K562 (cell line): ENCODE measurements around the gene OR4F15. TPM values are rescaled to one million over a fixed set of nuclear protein-coding genes. Genes with fewer than 3 reads are reported as not detected.
"Not testable (repeated sequence)": the region's sequence is repeated elsewhere in the genome, so short reads cannot be mapped to it uniquely, and the experiment has no call there.

Experiments
- ATAC-seq: fragments of 200-7000 bp; cut with Tn5 transposase; 3 replicates; pipeline ENCODE4 v1.9.1; 2020; ENCODE audit warnings: moderate library complexity
- BruUV-seq: library from RNA; stranded (reverse); fragments of 400-500 nt; replicated peaks from 2 replicates; lab custom pipeline; 2021; lab: Mats Ljungman, UMichigan
- CTCF ChIA-PET: fragments of 300-600 bp; formaldehyde crosslinking; extraction: SDS; loops from one replicate; lab custom pipeline; 2021; ENCODE audit warnings: low intra/inter-chr PET ratio; lab: Yijun Ruan, JAX
- POLR2A ChIA-PET: fragments of 300-600, 350-650 bp; sonication (Branson Sonifier 250); formaldehyde crosslinking; extraction: SDS; loops from one replicate; lab custom pipeline; 2021; ENCODE audit warnings: antibody characterized with exemption, inconsistent platforms; lab: Yijun Ruan, JAX
- DNase-seq, 4 experiments: peaks; one replicate each; pipeline versions ENCODE4 v3.0.0 to v3.0.0-alpha.2; 2011 to 2018; ENCODE audit warnings: low spot score in 3 of 4, mixed read lengths in 3 of 4; ENCODE audit errors: extremely low read depth in 1 of 4
- FAIRE-seq: peaks from 2 replicates; lab custom pipeline; 2011; peaks lifted over from hg19 to GRCh38; lab: Jason Lieb, UNC
- H2AFZ ChIP-seq: 2 replicates; pipeline ENCODE4 v1.6.0; 2011; ENCODE audit warnings: low read depth, low read length, control low read depth, inconsistent platforms
- H3K27ac ChIP-seq: fragments of 200-600 bp; 3 replicates; pipeline ENCODE4 v1.8.0; 2011; ENCODE audit warnings: low read depth, mild to moderate bottlenecking, control low read depth, inconsistent platforms, low read length, moderate library complexity, mixed read lengths; ENCODE audit errors: extremely low read depth
- H3K27me3 ChIP-seq, 2 experiments: fragments of 300-600 bp in 1 of 2; 2 replicates in 1 of 2; 3 replicates in 1 of 2; pipeline versions ENCODE4 v1.6.0 to v1.8.0; 2011; ENCODE audit warnings: inconsistent platforms in 2 of 2, low read length in 2 of 2, mild to moderate bottlenecking in 1 of 2, mixed read lengths in 1 of 2, moderate library complexity in 1 of 2; ENCODE audit not compliant: control insufficient read depth in 2 of 2, insufficient read depth in 2 of 2
- H3K36me3 ChIP-seq: fragments of 300-600 bp; 3 replicates; pipeline ENCODE4 v1.8.0; 2011; ENCODE audit warnings: mild to moderate bottlenecking, low read length, inconsistent platforms; ENCODE audit not compliant: control insufficient read depth, insufficient read depth
- H3K4me1 ChIP-seq, 2 experiments: fragments of 200-600 bp in 1 of 2; replicated peaks in 1 of 2; 2 replicates in 1 of 2; 3 replicates in 1 of 2; pipeline versions ENCODE4 v1.5.1 to v1.8.0; 2011; ENCODE audit warnings: inconsistent platforms in 2 of 2, low read length in 2 of 2, mild to moderate bottlenecking in 1 of 2, mixed read lengths in 1 of 2, moderate library complexity in 1 of 2; ENCODE audit not compliant: control insufficient read depth in 2 of 2, insufficient read depth in 2 of 2
- H3K4me2 ChIP-seq: 2 replicates; pipeline ENCODE4 v1.6.1; 2011; ENCODE audit warnings: low read length, control low read depth, inconsistent platforms, mixed read lengths; ENCODE audit not compliant: insufficient read depth
- H3K4me3 ChIP-seq: fragments of 200-600 bp; sonication (generic), shearing (Covaris generic); 2 replicates; pipeline ENCODE4 v1.5.1; 2016; ENCODE audit warnings: control low read depth, inconsistent platforms
- H3K79me2 ChIP-seq: fragments of 200-600 bp; 3 replicates; pipeline ENCODE4 v1.8.0; 2011; ENCODE audit warnings: low read length, inconsistent platforms; ENCODE audit not compliant: control insufficient read depth, insufficient read depth
- H3K9ac ChIP-seq, 2 experiments: 2 replicates each; pipeline versions ENCODE4 v1.6.0 to v1.6.1; 2011; ENCODE audit warnings: low read depth in 2 of 2, low read length in 2 of 2, control low read depth in 1 of 2, inconsistent platforms in 1 of 2, mild to moderate bottlenecking in 1 of 2, mixed read lengths in 1 of 2; ENCODE audit not compliant: insufficient read depth in 1 of 2
- H3K9me1 ChIP-seq: one replicate; pipeline ENCODE4 v1.6.0; 2011; ENCODE audit warnings: inconsistent platforms, mild to moderate bottlenecking, low read length, moderate library complexity; ENCODE audit not compliant: control insufficient read depth, insufficient read depth
- H3K9me3 ChIP-seq: replicated peaks from 2 replicates; pipeline ENCODE4 v1.5.1; 2011; ENCODE audit warnings: low read depth, low read length, inconsistent platforms; ENCODE audit not compliant: control insufficient read depth, insufficient read depth
- H4K20me1 ChIP-seq: replicated peaks from 2 replicates; pipeline ENCODE4 v1.6.1; 2011; ENCODE audit warnings: low read length, inconsistent platforms, mixed read lengths; ENCODE audit not compliant: control insufficient read depth, insufficient read depth
- PCBP1 ChIP-seq: fragments of 200-400 bp; formaldehyde crosslinking; IDR thresholded peaks from 2 replicates; pipeline ENCODE4 v1.6.1; 2018; ENCODE audit warnings: mild to moderate bottlenecking, low read depth, low read length; ENCODE audit not compliant: poor library complexity, severe bottlenecking
- PCBP2 ChIP-seq: fragments of 200-400 bp; formaldehyde crosslinking; IDR thresholded peaks from 2 replicates; pipeline ENCODE4 v1.6.1; 2018; ENCODE audit warnings: low read length, low read depth, mild to moderate bottlenecking, moderate library complexity; ENCODE audit not compliant: poor library complexity, severe bottlenecking
- TOE1 ChIP-seq, 2 experiments: fragments of 450-650 bp in 1 of 2; sonication (generic) in 1 of 2; formaldehyde crosslinking in 1 of 2; IDR thresholded peaks; 2 replicates each; pipeline versions ENCODE4 v1.7.1 to v1.8.0; 2016 to 2022; ENCODE audit warnings: borderline replicate concordance in 2 of 2, mild to moderate bottlenecking in 2 of 2, antibody characterized with exemption in 1 of 2, inconsistent platforms in 1 of 2, low read depth in 1 of 2, missing genetic modification reagents in 1 of 2, moderate library complexity in 1 of 2
- WGBS: fragments of 100-300 bp; shearing (Covaris generic); methylation state at CpG from one replicate; pipeline ENCODE4 v1.1.6; 2016; ENCODE audit warnings: low coverage, mixed read lengths; ENCODE audit not compliant: insufficient coverage; ENCODE audit errors: missing lambda C conversion rate; 5-methylcytosine and 5-hydroxymethylcytosine counted together
- in situ Hi-C: fragments of 300-500 bp; cut with MboI; formaldehyde crosslinking; loops from 4 replicates; pipeline ENCODE4 v1.15.0; 2018; ENCODE audit warnings: inconsistent platforms, mixed read lengths
- intact Hi-C: fragments of 100-400 bp; cut with micrococcal nuclease; formaldehyde crosslinking; loops from 2 replicates; pipeline ENCODE4 v1.14.2; 2022
- polyA plus RNA-seq, 8 experiments: library from polyadenylated mRNA; depleted of rRNA in 4 of 8; stranded (reverse) in 5 of 8; unstranded in 3 of 8; fragments of >200 nt; fragmentation: Nextera tagmentation in 2 of 8; fragmentation: Illumina TruSeq in 1 of 8; extraction: Ambion mirVana in 2 of 8; extraction: Trizol in 1 of 8; gene quantifications; 2 replicates each; pipeline versions ENCODE4 v1.2.1 to v1.2.3, GENCODE V29; 2011 to 2014; ENCODE audit warnings: inconsistent platforms in 1 of 8, missing spikeins in 1 of 8
- total RNA-seq, 7 experiments: library from RNA; depleted of rRNA in 6 of 7; stranded (reverse); fragments of >200 nt in 6 of 7; fragmentation: Illumina TruSeq in 2 of 7; extraction: Trizol in 2 of 7; gene quantifications; 2 replicates each; pipeline versions ENCODE4 v1.2.1 to v1.2.3, GENCODE V29; 2011 to 2021; ENCODE audit warnings: low replicate concordance in 1 of 7
- TF ChIP-seq, protein P1 (sequence below): IDR thresholded peaks from 2 replicates; pipeline ENCODE4 v1.6.1; 2016; ENCODE audit warnings: missing genetic modification characterization, missing compliant biosample characterization

The OR4F15 gene
- total and polyA plus RNA-seq, 9 of the 15 experiments (the other 6 are each of a cell fraction or from before 2014, with no cell fraction given): not detected

DNA sequence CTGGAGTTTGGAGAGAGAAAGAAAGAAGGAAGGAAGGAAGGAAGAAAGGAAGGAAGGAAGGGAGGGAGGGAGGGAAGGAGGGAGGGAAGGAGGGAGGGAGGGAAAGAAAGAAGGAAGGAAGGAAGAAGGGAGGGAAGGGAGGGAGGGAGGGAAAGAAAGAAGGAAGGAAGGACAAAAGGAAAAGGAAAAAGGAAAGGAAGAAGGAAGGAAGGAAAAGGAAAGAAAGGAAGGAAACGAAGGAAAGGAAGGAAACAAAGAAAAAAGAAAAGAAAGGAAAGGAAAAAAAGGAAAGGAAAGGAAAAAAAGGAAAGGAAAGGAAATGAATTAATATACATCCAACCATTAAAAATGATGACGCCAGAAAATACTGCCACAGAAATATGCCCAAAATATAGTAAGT, 27.4 kb upstream of the OR4F15 start:
- CTCF ChIA-PET: no interaction called here

GRCh38 chr15:101786422-101786821, 25.6 kb upstream of the OR4F15 start:
- H4K20me1 ChIP-seq, in situ Hi-C loops, H3K36me3 ChIP-seq, DNase-seq, H3K27me3 ChIP-seq, H3K9ac ChIP-seq, H3K9me3 ChIP-seq, intact Hi-C loops, H3K27ac ChIP-seq, CTCF ChIA-PET, H2AFZ ChIP-seq, H3K4me1 ChIP-seq, H3K4me2 ChIP-seq, H3K9me1 ChIP-seq, BruUV-seq, H3K4me3 ChIP-seq, ATAC-seq, H3K79me2 ChIP-seq, FAIRE-seq: not testable (repeated sequence)
- 0% methylated on average over 2 of the region's 2 CpGs for WGBS
- POLR2A ChIA-PET: interaction anchor here (1.0 kb wide), 1 partner anchor 13 kb away, joined by 3 read pairs; no protein-coding TSS in a partner anchor

More for the DNA sequence above, 27.4 kb upstream of the OR4F15 start:
- Histone ChIP-seq H3K27me3 (no peaks in the 10 kb centered on the region), H3K79me2 (no peaks in the 10 kb centered on the region), H3K9ac (no peak overlapping the region), H3K9me3 (no peaks in the 10 kb centered on the region), H3K4me2 (no peak overlapping the region), H2AFZ (no peak overlapping the region), H4K20me1 (no peaks in the 10 kb centered on the region), H3K4me1 (no peaks in the 10 kb centered on the region), H3K4me3 (no peak overlapping the region), H3K27ac (no peak overlapping the region), H3K36me3 (no peaks in the 10 kb centered on the region), H3K9me1 (no peaks in the 10 kb centered on the region)
- TF ChIP-seq TOE1 (IDR thresholded peaks at IDR 0.05; ENCODE audit: borderline replicate concordance): no peak
- TF ChIP-seq TOE1 (CRISPR knock-in tag; IDR thresholded peaks at IDR 0.05; ENCODE audit: borderline replicate concordance, low read depth): no peak
- TF ChIP-seq PCBP1: peak; percentile 23
- peak; percentile 75 for TF ChIP-seq PCBP2
- TF ChIP-seq, protein P1, sequence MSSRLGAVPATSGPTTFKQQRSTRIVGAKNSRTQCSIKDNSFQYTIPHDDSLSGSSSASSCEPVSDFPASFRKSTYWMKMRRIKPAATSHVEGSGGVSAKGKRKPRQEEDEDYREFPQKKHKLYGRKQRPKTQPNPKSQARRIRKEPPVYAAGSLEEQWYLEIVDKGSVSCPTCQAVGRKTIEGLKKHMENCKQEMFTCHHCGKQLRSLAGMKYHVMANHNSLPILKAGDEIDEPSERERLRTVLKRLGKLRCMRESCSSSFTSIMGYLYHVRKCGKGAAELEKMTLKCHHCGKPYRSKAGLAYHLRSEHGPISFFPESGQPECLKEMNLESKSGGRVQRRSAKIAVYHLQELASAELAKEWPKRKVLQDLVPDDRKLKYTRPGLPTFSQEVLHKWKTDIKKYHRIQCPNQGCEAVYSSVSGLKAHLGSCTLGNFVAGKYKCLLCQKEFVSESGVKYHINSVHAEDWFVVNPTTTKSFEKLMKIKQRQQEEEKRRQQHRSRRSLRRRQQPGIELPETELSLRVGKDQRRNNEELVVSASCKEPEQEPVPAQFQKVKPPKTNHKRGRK: peak; percentile 77
- intact Hi-C loops (no loop called here), in situ Hi-C loops (no loop called here)
- ATAC-seq (no peak), FAIRE-seq (no peak), DNase-seq (no peak)
- BruUV-seq: no TSS peak
- POLR2A ChIA-PET: no interaction called here
- 0% methylated on average over 1 of the region's 2 CpGs for WGBS

DNA sequence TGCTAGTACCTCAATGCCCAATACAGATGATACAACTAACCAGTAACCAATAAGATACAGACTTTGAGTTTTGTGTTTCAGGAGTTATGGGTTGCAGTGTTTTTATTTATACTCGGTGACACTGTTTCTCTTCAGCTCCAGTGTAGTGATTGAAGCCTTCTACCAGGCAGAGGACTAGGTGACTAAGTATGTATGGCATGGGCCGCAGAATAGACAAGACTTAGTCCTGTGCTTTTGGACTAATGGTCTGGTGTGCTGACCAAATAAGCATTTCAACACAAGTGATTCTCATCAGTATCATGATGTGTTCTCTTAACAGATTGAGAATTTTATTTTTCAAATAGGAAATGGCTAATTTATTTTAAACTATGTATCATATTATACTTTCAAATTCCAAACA, 24.0 kb upstream of the OR4F15 start:
- H2AFZ ChIP-seq, FAIRE-seq, H3K27me3 ChIP-seq, in situ Hi-C loops, DNase-seq, H3K4me3 ChIP-seq, H3K9me3 ChIP-seq, intact Hi-C loops, H3K9me1 ChIP-seq, BruUV-seq, H3K36me3 ChIP-seq, H3K79me2 ChIP-seq, H3K4me1 ChIP-seq, POLR2A ChIA-PET, CTCF ChIA-PET, H3K9ac ChIP-seq, H3K4me2 ChIP-seq, H3K27ac ChIP-seq, ATAC-seq, H4K20me1 ChIP-seq: not testable (repeated sequence)
- 5% methylated on average over 2 of the region's 2 CpGs for WGBS
